ENCODE data around the gene GPC5.

GRCh38 chr13:92830821-92831220 lies 1432.4 kb downstream of the GPC5 start:
- TF ChIP-seq CTCF (IDR thresholded peaks at IDR 0.05) (no peak), EZH2 (IDR thresholded peaks at IDR 0.05) (no peak)
